ENCODE results near the gene SLTM.
"Not testable (repeated sequence)": the region's sequence is repeated elsewhere in the genome, so short reads cannot be mapped to it uniquely, and the experiment has no call there.

Gene SLTM

GRCh38 chr15:58900631-58901030 lies 32.8 kb downstream of the SLTM start:
- in situ Hi-C loops (cut with MboI; ENCODE audit: low sequenced_read_pairs, unreplicated experiment): no loop called here
- no peak for DNase-seq (ENCODE audit: low spot score)
- TF ChIP-seq CTCF (IDR thresholded peaks at IDR 0.05; ENCODE audit: borderline replicate concordance, control extremely low read depth, extremely low read depth, insufficient read depth, missing control alignments): no peak

GRCh38 chr15:58898150-58898680 lies 35.3 kb downstream of the SLTM start:
- no peak for TF ChIP-seq CTCF (IDR thresholded peaks at IDR 0.05; ENCODE audit: borderline replicate concordance, control extremely low read depth, extremely low read depth, insufficient read depth, missing control alignments)
- no peak for DNase-seq (ENCODE audit: low spot score)
- in situ Hi-C loops (cut with MboI; ENCODE audit: low sequenced_read_pairs, unreplicated experiment): no loop called here

- DNase-seq (ENCODE audit: low spot score): no peak
- TF ChIP-seq CTCF (IDR thresholded peaks at IDR 0.05; ENCODE audit: borderline replicate concordance, control extremely low read depth, extremely low read depth, insufficient read depth, missing control alignments): no peak
- in situ Hi-C loops (cut with MboI; ENCODE audit: low sequenced_read_pairs, unreplicated experiment): no loop called here
Observed at GRCh38 chr15:58889363-58889762, 44.1 kb downstream of the SLTM start.

GRCh38 chr15:58886921-58887320 lies 46.6 kb downstream of the SLTM start:
- TF ChIP-seq CTCF (IDR thresholded peaks at IDR 0.05; ENCODE audit: borderline replicate concordance, control extremely low read depth, extremely low read depth, insufficient read depth, missing control alignments): no peak
- DNase-seq (ENCODE audit: low spot score): no peak
- in situ Hi-C loops (cut with MboI; ENCODE audit: low sequenced_read_pairs, unreplicated experiment): no loop called here

GRCh38 chr15:58883926-58884325 lies 49.6 kb downstream of the SLTM start:
- DNase-seq (ENCODE audit: low spot score); in situ Hi-C loops (cut with MboI; ENCODE audit: low sequenced_read_pairs, unreplicated experiment): not testable (repeated sequence)

GRCh38 chr15:58882243-58882642 lies 51.2 kb downstream of the SLTM start:
- DNase-seq (ENCODE audit: low spot score): no peak

GRCh38 chr15:58880320-58880719 lies 53.2 kb downstream of the SLTM start:
- in situ Hi-C loops (cut with MboI; ENCODE audit: low sequenced_read_pairs, unreplicated experiment): no loop called here
- no peak for TF ChIP-seq CTCF (IDR thresholded peaks at IDR 0.05; ENCODE audit: borderline replicate concordance, control extremely low read depth, extremely low read depth, insufficient read depth, missing control alignments)
- no peak for DNase-seq (ENCODE audit: low spot score)

More at GRCh38 chr15:58882243-58882642, 51.2 kb downstream of the SLTM start:
- in situ Hi-C loops (cut with MboI; ENCODE audit: low sequenced_read_pairs, unreplicated experiment): no loop called here
- TF ChIP-seq CTCF (IDR thresholded peaks at IDR 0.05; ENCODE audit: borderline replicate concordance, control extremely low read depth, extremely low read depth, insufficient read depth, missing control alignments): no peak

Measured in GM13976 (cell line).